IPS-NIHi11 (cell line): ENCODE data around the gene MAL.

ENCODE experiments used
- DNase-seq: peaks from one replicate; pipeline ENCODE4 v3.0.0; 2012; ENCODE audit warnings: mixed read lengths, low spot score

MAL gene

GRCh38 chr2:94996305-94997100 lies 29.0 kb upstream of the MAL start:
- no peak for DNase-seq

GRCh38 chr2:94997981-94998930 lies 27.3 kb upstream of the MAL start:
- no peak for DNase-seq

- no peak for DNase-seq
Observed at GRCh38 chr2:94999431-94999883, 26.1 kb upstream of the MAL start.

GRCh38 chr2:95001051-95001562 lies 24.4 kb upstream of the MAL start:
- no peak for DNase-seq

GRCh38 chr2:95001701-95002100 lies 23.8 kb upstream of the MAL start:
- DNase-seq: no peak

GRCh38 chr2:95002498-95002897 lies 23.0 kb upstream of the MAL start:
- no peak for DNase-seq

GRCh38 chr2:95004287-95004686 lies 21.2 kb upstream of the MAL start:
- DNase-seq: no peak

- DNase-seq: no peak
Observed at GRCh38 chr2:95004711-95005110, 20.8 kb upstream of the MAL start.

GRCh38 chr2:95005726-95006125 lies 19.8 kb upstream of the MAL start:
- DNase-seq: no peak

GRCh38 chr2:95006588-95006987 lies 18.9 kb upstream of the MAL start:
- DNase-seq: no peak

GRCh38 chr2:95007031-95007609 lies 18.4 kb upstream of the MAL start:
- DNase-seq: no peak

GRCh38 chr2:95007822-95008221 lies 17.7 kb upstream of the MAL start:
- no peak for DNase-seq

- DNase-seq: no peak
Observed at GRCh38 chr2:95008306-95008705, 17.2 kb upstream of the MAL start.

- no peak for DNase-seq
Observed at GRCh38 chr2:95008996-95009395, 16.5 kb upstream of the MAL start.

- DNase-seq: no peak
Observed at GRCh38 chr2:95009412-95009811, 16.1 kb upstream of the MAL start.

GRCh38 chr2:95010126-95010525 lies 15.4 kb upstream of the MAL start:
- DNase-seq: no peak

- no peak for DNase-seq
Observed at GRCh38 chr2:95010718-95011117, 14.8 kb upstream of the MAL start.

GRCh38 chr2:95012881-95013550 lies 12.5 kb upstream of the MAL start:
- no peak for DNase-seq

GRCh38 chr2:95013726-95014125 lies 11.8 kb upstream of the MAL start:
- no peak for DNase-seq

- no peak for DNase-seq
Observed at GRCh38 chr2:95014126-95014708, 11.3 kb upstream of the MAL start.

GRCh38 chr2:95015261-95015912 lies 10.1 kb upstream of the MAL start:
- no peak for DNase-seq
